MM.1S (cell line): ENCODE data around the gene LILRA2.
"Not testable (repeated sequence)": the region's sequence is repeated elsewhere in the genome, so short reads cannot be mapped to it uniquely, and the experiment has no call there.

Source experiments
- DNase-seq: peaks from one replicate; pipeline ENCODE4 v3.0.0-alpha.2; 2015
- H2AFZ ChIP-seq: fragments of 300-600 bp; sonication (generic); 2 replicates; pipeline ENCODE4 v1.6.0; 2016; ENCODE audit warnings: antibody characterized with exemption, low read length
- H3F3A ChIP-seq: fragments of 300-600 bp; sonication (generic); 2 replicates; pipeline ENCODE4 v1.6.1; 2016; ENCODE audit warnings: mild to moderate bottlenecking, antibody characterized with exemption, low read length, moderate library complexity, mixed read lengths; ENCODE audit not compliant: insufficient read depth
- H3K27ac ChIP-seq: fragments of 300-600 bp; sonication (generic); 2 replicates; pipeline ENCODE4 v1.5.1; 2016; ENCODE audit warnings: mild to moderate bottlenecking, low read length
- H3K27me3 ChIP-seq: fragments of 300-600 bp; sonication (generic); replicated peaks from 2 replicates; pipeline ENCODE4 v1.6.0; 2016; ENCODE audit warnings: low read length; ENCODE audit not compliant: insufficient read depth
- H3K36me3 ChIP-seq: fragments of 300-600 bp; sonication (generic); replicated peaks from 2 replicates; pipeline ENCODE4 v1.6.1; 2016; ENCODE audit warnings: mild to moderate bottlenecking, low read length, mixed read lengths; ENCODE audit not compliant: insufficient read depth
- H3K4me1 ChIP-seq: fragments of 300-600 bp; sonication (generic); 2 replicates; pipeline ENCODE4 v1.6.1; 2016; ENCODE audit warnings: low read length, mixed read lengths
- H3K4me2 ChIP-seq: fragments of 300-600 bp; sonication (generic); 2 replicates; pipeline ENCODE4 v1.6.0; 2016; ENCODE audit warnings: low read depth, low read length
- H3K4me3 ChIP-seq: fragments of 300-600 bp; sonication (generic); 2 replicates; pipeline ENCODE4 v1.5.1; 2016; ENCODE audit warnings: low read length, mixed read lengths
- H3K79me2 ChIP-seq: fragments of 300-600 bp; sonication (generic); 2 replicates; pipeline ENCODE4 v1.6.1; 2016; ENCODE audit warnings: mixed run types, low read length, mixed read lengths
- H3K9ac ChIP-seq: fragments of 300-600 bp; sonication (generic); 2 replicates; pipeline ENCODE4 v1.6.1; 2016; ENCODE audit warnings: low read length, mixed read lengths
- H3K9me2 ChIP-seq: fragments of 300-600 bp; sonication (generic); replicated peaks from 2 replicates; pipeline ENCODE4 v1.6.1; 2016; ENCODE audit warnings: mild to moderate bottlenecking, low read length, mixed read lengths; ENCODE audit not compliant: insufficient read depth
- H3K9me3 ChIP-seq: fragments of 300-600 bp; sonication (generic); replicated peaks from 2 replicates; pipeline ENCODE4 v1.6.1; 2016; ENCODE audit warnings: mild to moderate bottlenecking, low read length, mixed read lengths; ENCODE audit not compliant: insufficient read depth
- H4K20me1 ChIP-seq: fragments of 300-600 bp; sonication (generic); 2 replicates; pipeline ENCODE4 v1.6.1; 2016; ENCODE audit warnings: mild to moderate bottlenecking, low read length, moderate library complexity, mixed read lengths; ENCODE audit not compliant: insufficient read depth
- CTCF ChIP-seq: fragments of 300-600 bp; sonication (generic); IDR thresholded peaks from 2 replicates; pipeline ENCODE4 v1.5.1; 2016; ENCODE audit warnings: antibody characterized with exemption, low read length, mixed read lengths
- EZH2 ChIP-seq: fragments of 300-600 bp; sonication (generic); optimal IDR thresholded peaks from 2 replicates; pipeline ENCODE3; 2017; ENCODE audit warnings: low read depth, mild to moderate bottlenecking, antibody characterized with exemption, low read length, mixed read lengths
- EZH2phosphoT487 ChIP-seq: fragments of 300-600 bp; sonication (generic); IDR thresholded peaks from 2 replicates; pipeline ENCODE4 v1.6.1; 2018; ENCODE audit warnings: antibody characterized with exemption, low read length

LILRA2 gene

GRCh38 chr19:54633401-54633800 lies 59.8 kb downstream of the LILRA2 start:
- Histone ChIP-seq H3K4me2 (no peak overlapping the region), H3K27ac (no peak overlapping the region), H4K20me1 (no peaks in the 10 kb centered on the region), H2AFZ (no peak overlapping the region), H3K79me2 (no peaks in the 10 kb centered on the region), H3F3A (no peaks in the 10 kb centered on the region), H3K9me3 (no peaks in the 10 kb centered on the region), H3K27me3 (peaks cover 78% of the 10 kb centered on the region), H3K4me3 (no peak overlapping the region), H3K9ac (no peak overlapping the region), H3K9me2 (no peaks in the 10 kb centered on the region), H3K36me3 (no peaks in the 10 kb centered on the region), H3K4me1 (no peaks in the 10 kb centered on the region)
- no peak for DNase-seq
- TF ChIP-seq CTCF (no peak), EZH2phosphoT487 (no peak), EZH2 (no peak)

- H3K27me3 ChIP-seq, result peaks cover 79% of the 10 kb centered on the region
- H3K4me3 ChIP-seq, DNase-seq, H2AFZ ChIP-seq, H3F3A ChIP-seq, H3K9me3 ChIP-seq, H3K9me2 ChIP-seq, H3K27ac ChIP-seq, H3K9ac ChIP-seq, H3K36me3 ChIP-seq, H3K4me2 ChIP-seq, H4K20me1 ChIP-seq, H3K79me2 ChIP-seq, H3K4me1 ChIP-seq: not testable (repeated sequence)
These were observed 62.5 kb downstream of the LILRA2 start for GRCh38 chr19:54636081-54636480.

- H3K27ac ChIP-seq, result no peak overlapping the region
- no peak for DNase-seq
- H3F3A ChIP-seq, result no peaks in the 10 kb centered on the region
- no peaks in the 10 kb centered on the region for H3K79me2 ChIP-seq
- H3K4me1 ChIP-seq, result no peaks in the 10 kb centered on the region
- no peak overlapping the region for H3K9ac ChIP-seq
- H3K36me3 ChIP-seq, result no peaks in the 10 kb centered on the region
- H3K4me3 ChIP-seq, result no peak overlapping the region
- no peak for TF ChIP-seq CTCF
- no peak for TF ChIP-seq EZH2phosphoT487
- no peak for TF ChIP-seq EZH2
- no peaks in the 10 kb centered on the region for H4K20me1 ChIP-seq
- H2AFZ ChIP-seq, result no peak overlapping the region
- peaks cover 70% of the 10 kb centered on the region for H3K27me3 ChIP-seq
- H3K9me3 ChIP-seq, result no peaks in the 10 kb centered on the region
- no peak overlapping the region for H3K4me2 ChIP-seq
- no peaks in the 10 kb centered on the region for H3K9me2 ChIP-seq
These were observed 65.1 kb downstream of the LILRA2 start for GRCh38 chr19:54638683-54639082.
